Sigmoid colon (tissue), 7 donors: ENCODE results near the gene CISH. TPM values are rescaled to one million over a fixed set of nuclear protein-coding genes. Genes with fewer than 3 reads are reported as not detected.

ENCODE experiments used
- DNase-seq: peaks from one replicate; pipeline ENCODE4 v3.0.0-alpha.2; 2019
- H3K27ac ChIP-seq, 4 donors: fragments of 200-600 bp; sonication (generic); one replicate each; pipeline ENCODE4 v1.5.1; 2016 to 2019; ENCODE audit warnings: mild to moderate bottlenecking in 1 of 4
- H3K27me3 ChIP-seq, 3 donors: fragments of 200-600 bp; sonication (generic); one replicate each; pipeline ENCODE4 v1.5.1; 2019; ENCODE audit warnings: mild to moderate bottlenecking in 1 of 3
- H3K36me3 ChIP-seq, 4 donors: fragments of 200-600 bp; sonication (generic); one replicate each; pipeline ENCODE4 v1.5.1; 2016 to 2019
- H3K4me1 ChIP-seq, 4 donors: fragments of 200-600 bp; sonication (generic); one replicate each; pipeline ENCODE4 v1.5.1; 2017 to 2019
- H3K4me3 ChIP-seq, 4 donors: fragments of 200-600 bp; sonication (generic); one replicate each; pipeline ENCODE4 v1.5.1; 2017 to 2019; ENCODE audit warnings: mild to moderate bottlenecking in 2 of 4, moderate library complexity in 1 of 4
- H3K9me3 ChIP-seq, 4 donors: fragments of 200-600 bp in 3 of 4; sonication (generic) in 3 of 4; one replicate each; pipeline versions ENCODE4 v1.5.1 to v1.6.1; 2013 to 2019
- CTCF ChIP-seq, 4 experiments: fragments of 450-650 bp in 3 of 4; fragments of 200-600 bp in 1 of 4; IDR thresholded peaks; one replicate each; pipeline ENCODE4 v1.5.1; 2016 to 2019; ENCODE audit warnings: antibody characterized with exemption in 4 of 4, mild to moderate bottlenecking in 3 of 4, moderate library complexity in 2 of 4
- EP300 ChIP-seq, 4 donors: sonication (generic); formaldehyde crosslinking; IDR thresholded peaks; one replicate each; pipeline ENCODE4 v1.6.1; 2017; ENCODE audit warnings: antibody characterized with exemption in 4 of 4
- POLR2A ChIP-seq, 2 donors: fragments of 450-650 bp; IDR thresholded peaks; one replicate each; pipeline ENCODE4 v1.6.1; 2016; ENCODE audit warnings: antibody characterized with exemption in 2 of 2, mild to moderate bottlenecking in 2 of 2, moderate library complexity in 2 of 2
- POLR2AphosphoS5 ChIP-seq, 4 donors: sonication (generic); formaldehyde crosslinking; IDR thresholded peaks; one replicate each; pipeline ENCODE4 v1.6.1; 2017; ENCODE audit warnings: antibody characterized with exemption in 4 of 4
- WGBS, 2 donors: extraction: QIAGEN DNeasy Blood & Tissue Kit; methylation state at CpG; one replicate each; pipeline ENCODE4 v1.1.7; 2013; 5-methylcytosine and 5-hydroxymethylcytosine counted together
- intact Hi-C: fragments of 100-400 bp; cut with DNase I; formaldehyde crosslinking; loops from one replicate; pipeline ENCODE4 v1.15.1; 2023
- polyA plus RNA-seq, 3 donors: library from polyadenylated mRNA; stranded (reverse); fragments of 200-250 nt; gene quantifications; one replicate each; pipeline ENCODE4 v1.2.3, GENCODE V29; 2013
- total RNA-seq, 4 donors: library from RNA; depleted of rRNA; stranded (reverse); fragments of >200 nt; gene quantifications; one replicate each; pipeline ENCODE4 v1.1.0, GENCODE V29; 2016
- donor health status: healthy with polysubstance abuse.
- donor health status: Bipolar disorder and iron deficiency.
- donor health status: healthy.

CISH gene
- total and polyA plus RNA-seq, 7 donors = 2.1 to 17.0 (median 8.1) TPM

DNA sequence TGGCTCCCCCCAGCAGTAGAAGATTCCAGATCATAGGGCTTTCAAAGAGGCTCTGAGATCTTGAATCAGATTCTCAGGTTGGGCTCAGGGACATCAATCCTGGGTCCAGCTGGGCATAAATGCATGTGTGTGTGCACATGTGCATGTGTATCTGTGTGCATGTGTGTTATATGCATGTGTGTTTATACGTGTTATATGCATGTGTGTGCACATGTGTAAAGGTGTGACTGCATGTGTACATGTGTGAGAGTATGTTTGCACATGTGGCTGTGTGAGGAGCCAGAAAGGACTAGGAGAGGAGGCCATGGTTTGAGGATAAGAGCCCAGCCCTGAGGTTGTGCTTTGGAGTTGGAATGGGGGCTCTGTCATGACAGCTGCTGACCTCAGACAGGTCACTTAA is 3.6 kb upstream of the CISH start:
- 78 to 81% methylated on average over 1 of the region's 1 CpG for WGBS, 2 donors
- Histone ChIP-seq H3K27ac (no peak overlapping the region), H3K27me3 (no peaks in the 10 kb centered on the region), H3K4me1 (peaks cover 0 to 55% (median 37%) of the 10 kb centered on the region in 4 donors), H3K4me3 (no peak overlapping the region), H3K9me3 (no peaks in the 10 kb centered on the region), H3K36me3 (no peaks in the 10 kb centered on the region)
- intact Hi-C loops = loop anchor here (5.0 to 10.0 kb wide), 3 partner anchors 253 to 887 kb away; partner anchors contain the start of gene DCAF1
- no peak for TF ChIP-seq POLR2A (IDR thresholded peaks at IDR 0.05)
- no peak for TF ChIP-seq CTCF (IDR thresholded peaks at IDR 0.05)
- no peak for TF ChIP-seq EP300 (IDR thresholded peaks at IDR 0.05)
- no peak for TF ChIP-seq POLR2AphosphoS5 (IDR thresholded peaks at IDR 0.05)
- DNase-seq = no peak

- intact Hi-C loops = loop anchor here (5.0 to 10.0 kb wide), 2 partner anchors 266 to 272 kb away; partner anchors contain the start of gene ZMYND10
- Histone ChIP-seq H3K27ac (peak overlapping the region in 2 of 4 donors; percentile 78 to 87), H3K9me3 (no peaks in the 10 kb centered on the region), H3K27me3 (no peaks in the 10 kb centered on the region), H3K4me1 (peaks cover 0 to 67% (median 43%) of the 10 kb centered on the region in 4 donors), H3K36me3 (peaks cover 0 to 3% (median 0%) of the 10 kb centered on the region in 4 donors), H3K4me3 (peak overlapping the region in 1 of 4 donors; percentile 73)
- TF ChIP-seq EP300 (IDR thresholded peaks at IDR 0.05) = no peak
- no peak for TF ChIP-seq CTCF (IDR thresholded peaks at IDR 0.05)
- 67% methylated on average over 6 of the region's 6 CpGs for WGBS, 2 donors
- DNase-seq = no peak
These were observed 1.6 kb upstream of the CISH start for GRCh38 chr3:50612970-50613846.

DNA sequence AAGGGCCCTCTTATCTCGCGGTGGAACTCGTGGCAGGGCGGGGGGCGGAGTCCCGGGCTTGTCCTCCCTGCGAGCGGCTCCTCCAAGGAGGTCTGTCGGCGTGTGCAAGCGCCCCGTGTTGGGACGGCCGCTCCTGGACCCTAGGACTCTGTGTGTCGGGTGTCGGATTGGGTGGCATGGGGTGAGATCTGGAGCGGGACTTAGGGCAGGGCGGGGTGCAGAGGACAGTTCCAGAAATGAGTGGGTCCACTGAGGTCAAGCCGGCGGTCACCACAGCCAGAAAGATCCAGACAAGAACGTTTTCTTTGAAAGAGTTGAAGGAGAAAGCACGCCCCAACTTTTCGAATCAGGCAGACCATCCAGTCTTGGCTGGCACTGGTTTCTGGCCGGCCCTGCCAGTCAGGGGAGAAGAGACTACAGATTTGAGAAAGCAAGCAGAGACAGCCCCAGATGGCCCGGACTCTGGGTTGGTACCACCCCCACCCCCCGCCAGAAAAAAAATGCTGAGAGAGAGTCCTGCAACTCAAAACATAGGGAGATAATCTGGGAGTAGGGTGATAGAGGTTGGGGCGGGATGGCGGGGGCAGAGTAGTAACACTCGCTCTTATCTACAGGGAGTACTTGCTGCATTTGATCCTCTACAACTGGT is 784 bp upstream of the CISH start:
- intact Hi-C loops = loop anchor here (5.0 to 10.0 kb wide), 2 partner anchors 265 to 272 kb away; partner anchors contain the start of gene ZMYND10
- Histone ChIP-seq H3K4me1 (peaks cover 0 to 58% (median 35%) of the 10 kb centered on the region in 4 donors), H3K27me3 (no peaks in the 10 kb centered on the region), H3K4me3 (peak overlapping the region; percentile 47 to 73 (median 63)), H3K27ac (peak overlapping the region; percentile 78 to 87 (median 82)), H3K36me3 (peaks cover 0 to 12% (median 3%) of the 10 kb centered on the region in 4 donors), H3K9me3 (no peaks in the 10 kb centered on the region)
- TF ChIP-seq EP300 (IDR thresholded peaks at IDR 0.05) (no peak), CTCF (IDR thresholded peaks at IDR 0.05) (no peak), POLR2A (IDR thresholded peaks at IDR 0.05) (peak in 1 of 2 donors; percentile 28), POLR2AphosphoS5 (IDR thresholded peaks at IDR 0.05) (no peak)
- no peak for DNase-seq
- 2 to 7% methylated on average over 29 of the region's 29 CpGs for WGBS, 2 donors

GRCh38 chr3:50610992-50611463 is 546 bp downstream of the CISH start:
- DNase-seq = peak; percentile 84
- Histone ChIP-seq H3K27ac (peak overlapping the region; percentile 78 to 87 (median 82)), H3K9me3 (no peaks in the 10 kb centered on the region), H3K4me1 (peaks cover 0 to 51% (median 34%) of the 10 kb centered on the region in 4 donors), H3K27me3 (no peaks in the 10 kb centered on the region), H3K4me3 (peak overlapping the region; percentile 47 to 73 (median 63)), H3K36me3 (peaks cover 0 to 25% (median 10%) of the 10 kb centered on the region in 4 donors)
- intact Hi-C loops = loop anchor here (5.0 to 10.0 kb wide), 2 partner anchors 264 to 274 kb away; partner anchors contain the start of gene ZMYND10
- no peak for TF ChIP-seq EP300 (IDR thresholded peaks at IDR 0.05)
- no peak for TF ChIP-seq POLR2A (IDR thresholded peaks at IDR 0.05)
- TF ChIP-seq POLR2AphosphoS5 (IDR thresholded peaks at IDR 0.05) = no peak
- TF ChIP-seq CTCF (IDR thresholded peaks at IDR 0.05) = no peak
- WGBS, 2 donors = 2 to 3% methylated on average over 10 of the region's 10 CpGs
